Hematopoietic multipotent progenitor cell treated with erythropoietin and hydrocortisone succinate and interleukin-3 and kit ligand, for 6 days (in vitro differentiated cells): ENCODE results near the gene STK11IP.

Experiments
- DNase-seq: peaks from one replicate; pipeline ENCODE4 v3.0.0-alpha.2; 2015

STK11IP gene

DNA sequence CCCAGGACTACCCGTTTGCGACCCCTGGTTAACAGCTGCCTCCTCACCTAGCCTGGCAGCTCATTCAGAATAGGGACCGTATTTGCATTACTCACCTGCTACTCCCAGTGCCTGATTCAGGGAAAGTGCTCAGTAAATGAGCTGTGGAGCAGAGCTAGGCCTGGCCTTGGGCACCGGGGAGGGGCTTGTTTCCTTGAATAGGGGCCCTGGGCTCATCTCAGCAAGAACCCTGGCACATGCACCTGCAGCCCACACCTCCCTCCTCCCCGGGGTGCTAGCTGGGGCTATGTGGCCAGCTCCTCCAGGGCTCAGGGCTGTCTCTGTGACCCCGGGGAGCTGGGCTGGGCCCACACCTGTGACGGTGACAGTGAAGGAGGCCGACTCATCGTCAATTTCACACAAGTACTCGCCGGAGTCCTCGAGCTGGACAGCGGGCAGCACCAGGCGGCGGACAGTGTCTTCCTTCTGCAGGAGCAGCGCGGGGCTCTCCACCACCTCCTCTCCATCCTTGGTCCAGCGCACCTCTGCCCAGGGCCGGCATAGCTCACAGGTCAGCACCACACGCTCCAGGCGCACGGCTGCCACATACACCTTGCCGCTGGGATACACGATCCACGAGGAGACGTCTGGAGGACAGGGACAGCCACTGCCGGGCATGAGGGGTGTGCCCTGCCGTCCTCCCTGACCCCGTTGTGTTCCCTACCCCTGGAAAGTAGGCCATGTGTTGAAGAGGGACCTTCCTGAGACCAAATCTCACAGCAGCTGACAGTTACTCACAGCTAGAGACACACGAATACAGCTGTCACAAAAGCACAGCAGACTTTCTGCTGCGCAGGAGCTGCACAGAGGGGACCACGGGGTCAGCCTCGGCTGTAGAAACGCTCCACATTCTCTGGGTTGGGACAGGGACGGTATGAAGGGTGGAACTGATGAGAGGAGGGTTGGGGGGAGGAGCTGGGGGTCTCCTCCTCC lies 35.3 kb upstream of the STK11IP start:
- DNase-seq = no peak

DNA sequence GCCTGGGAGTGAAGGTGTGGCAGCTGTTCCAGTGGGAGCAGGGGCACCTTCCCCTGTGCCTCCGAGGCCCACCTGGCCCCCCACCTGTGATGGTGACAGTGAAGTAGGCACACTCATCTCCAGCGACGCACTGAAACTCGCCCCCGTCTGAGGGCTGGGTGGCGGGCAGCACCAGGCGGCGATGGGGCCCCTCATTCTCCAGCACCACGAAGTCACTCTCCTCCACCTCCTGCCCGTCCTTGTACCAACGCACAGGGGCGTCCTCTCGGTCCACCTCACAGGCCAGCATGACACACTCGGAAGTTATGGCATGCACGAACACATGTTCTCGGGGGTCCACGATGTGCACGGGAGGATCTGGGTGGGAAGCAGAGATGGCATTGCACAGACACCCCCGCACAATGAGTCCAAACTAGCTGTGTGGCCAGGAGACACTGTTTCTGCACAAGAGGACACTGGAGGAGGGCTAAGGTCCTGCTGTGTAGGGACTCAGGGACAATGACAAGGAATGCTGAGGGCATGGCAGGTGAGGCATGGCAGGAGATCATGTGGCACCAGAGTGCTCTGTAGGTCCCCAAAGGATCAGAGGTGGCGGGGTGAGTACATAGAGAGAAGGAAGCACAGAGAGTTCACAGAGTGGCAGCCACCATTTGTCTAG lies 34.3 kb upstream of the STK11IP start:
- DNase-seq = no peak

DNA sequence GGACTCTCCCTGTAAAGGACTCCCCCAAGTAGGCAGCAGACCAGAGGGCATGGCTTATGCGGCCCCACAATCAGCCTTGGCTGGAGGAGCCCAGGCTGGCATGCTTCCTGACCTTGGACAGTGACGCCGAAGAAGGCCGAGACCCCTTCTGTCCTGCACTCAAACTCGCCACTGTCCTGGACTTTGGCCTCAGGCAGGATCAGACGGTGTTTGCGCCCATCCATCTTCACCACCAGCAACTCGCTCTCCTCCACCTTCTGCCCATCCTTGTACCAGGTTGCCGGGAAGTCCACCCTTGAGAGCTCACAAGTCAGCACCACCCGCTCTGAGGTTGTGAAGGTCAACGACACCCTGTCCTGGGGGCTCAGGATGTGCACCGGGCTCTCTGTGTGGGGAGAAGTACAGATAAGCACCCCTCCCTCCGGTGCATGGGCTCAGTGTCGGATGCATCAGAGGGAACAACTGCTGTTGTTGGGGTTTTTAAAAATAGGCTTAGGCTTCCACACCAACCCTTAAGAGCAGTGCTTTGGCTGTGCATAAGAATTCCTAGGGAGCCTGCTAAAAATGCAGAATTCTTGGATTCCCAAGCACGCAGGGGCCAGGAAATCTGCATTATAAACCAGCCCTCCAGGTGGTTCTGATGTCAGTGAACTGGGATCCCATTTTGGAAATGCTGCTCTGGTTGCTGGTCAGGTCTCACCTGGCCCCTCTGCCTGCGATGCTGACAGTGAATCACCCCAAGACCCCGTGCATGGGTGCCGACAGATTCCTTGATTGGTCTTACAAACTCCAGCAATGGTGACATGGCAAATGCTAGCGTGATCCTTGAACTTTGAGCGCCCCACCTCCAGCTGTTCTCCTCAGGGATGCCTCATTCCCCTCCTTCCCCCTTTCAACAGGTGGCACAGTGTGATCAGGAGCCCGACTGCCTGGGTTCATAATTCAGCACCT lies 32.3 kb upstream of the STK11IP start:
- DNase-seq = no peak

DNA sequence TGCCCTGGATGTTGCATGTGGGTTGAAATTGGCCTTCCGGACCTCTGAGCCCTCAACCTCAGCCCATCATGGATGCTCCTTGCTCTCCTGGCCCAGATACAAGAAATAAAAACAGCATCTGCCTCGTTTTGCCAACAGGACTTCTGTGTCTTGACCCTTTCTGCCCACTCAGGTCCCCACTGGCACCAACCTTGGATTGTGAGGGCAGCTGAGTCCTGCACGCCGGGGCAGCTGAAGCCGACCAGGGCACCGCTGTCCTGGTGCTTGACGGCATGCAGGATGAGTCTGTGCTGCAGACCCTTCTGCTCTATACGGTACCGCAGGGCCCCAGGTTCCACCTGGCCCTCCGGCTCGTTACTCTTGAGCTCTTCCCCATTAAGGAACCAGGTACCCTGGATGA lies 31.0 kb upstream of the STK11IP start:
- DNase-seq = no peak

DNA sequence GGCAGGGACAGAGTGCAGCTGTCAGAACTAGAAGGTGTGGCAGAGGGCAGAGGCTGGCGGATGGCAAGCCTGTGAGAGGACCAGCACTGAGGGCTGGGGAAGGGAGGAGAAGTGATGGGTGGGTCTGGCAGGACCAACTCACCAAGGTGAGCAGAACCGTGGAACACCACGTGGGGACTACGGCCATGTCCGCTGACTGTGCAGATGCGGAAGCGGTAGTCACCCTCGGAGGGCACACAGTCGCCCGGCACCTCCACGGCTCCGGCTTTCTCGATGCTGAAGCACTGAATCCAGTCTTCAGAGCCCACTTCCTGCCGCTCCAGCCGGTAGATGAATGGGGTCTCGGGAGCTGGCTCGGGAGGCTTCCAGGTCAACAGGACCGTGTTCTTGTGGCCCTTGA lies 30.5 kb upstream of the STK11IP start:
- DNase-seq = no peak

DNA sequence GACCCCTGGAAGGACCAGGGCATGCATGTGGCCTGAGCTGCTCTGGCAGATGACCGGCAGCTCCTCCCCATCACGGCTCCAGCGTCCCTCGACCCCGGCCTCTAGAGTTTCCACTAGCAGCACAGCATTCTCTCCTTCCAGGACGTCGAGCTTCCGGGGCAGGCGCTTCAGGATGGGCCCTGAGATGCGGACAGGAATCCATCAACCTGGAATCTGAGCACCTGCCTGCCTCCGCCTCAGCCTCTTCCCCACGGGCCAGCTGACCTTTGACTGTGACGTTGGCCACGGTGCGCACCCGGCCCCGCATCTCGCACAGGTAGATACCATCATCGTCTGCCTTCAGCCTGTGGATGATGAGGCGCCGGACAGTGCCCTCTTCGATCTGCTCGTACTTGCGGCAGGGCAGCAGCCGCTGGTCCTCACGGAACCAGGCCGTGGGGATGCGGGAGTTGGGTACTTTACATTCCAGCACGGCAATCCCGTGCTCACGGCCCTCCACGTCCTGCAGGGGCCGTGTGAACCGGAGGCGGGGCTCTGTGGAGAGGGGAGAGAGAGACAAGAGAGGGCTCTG lies 29.8 kb upstream of the STK11IP start:
- DNase-seq = no peak

DNA sequence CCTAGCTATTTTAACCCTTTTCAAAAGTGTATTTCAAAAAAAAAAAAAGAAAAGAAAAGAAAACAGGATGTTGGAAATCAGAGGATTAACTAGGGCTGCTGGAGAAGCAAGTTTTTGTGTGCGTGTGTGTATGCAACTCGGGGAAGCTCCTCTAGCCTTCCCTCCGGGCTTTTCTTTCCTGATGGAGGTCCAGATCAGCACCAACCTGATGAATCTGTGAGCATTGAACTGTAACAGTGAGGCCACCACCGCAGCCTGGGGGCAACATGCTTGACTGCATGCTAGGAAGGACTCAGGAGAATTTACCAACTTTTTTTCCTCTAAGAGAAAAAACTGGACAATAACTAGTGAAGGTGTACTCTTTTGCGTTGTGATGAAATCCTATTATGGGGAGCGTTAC lies 28.6 kb upstream of the STK11IP start:
- no peak for DNase-seq

DNA sequence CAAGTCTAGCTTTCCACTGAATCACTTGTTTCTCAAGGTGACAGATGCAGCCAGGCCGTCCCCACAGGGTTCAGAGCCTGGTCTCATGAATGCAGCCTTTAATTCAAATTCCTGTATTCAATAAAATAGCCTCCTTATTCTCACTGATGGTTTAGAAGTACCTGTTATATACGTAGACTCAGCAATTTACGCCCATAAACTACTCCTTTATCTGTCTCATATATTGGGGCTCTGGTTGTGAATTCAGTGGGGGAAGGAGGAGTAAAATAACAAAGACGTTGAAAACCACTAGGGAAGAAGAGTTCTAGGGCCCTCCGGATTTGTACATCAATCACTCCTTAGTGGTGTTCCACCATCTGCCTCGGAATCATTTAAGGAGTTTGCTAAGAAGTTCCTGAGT lies 28.0 kb upstream of the STK11IP start:
- no peak for DNase-seq

DNA sequence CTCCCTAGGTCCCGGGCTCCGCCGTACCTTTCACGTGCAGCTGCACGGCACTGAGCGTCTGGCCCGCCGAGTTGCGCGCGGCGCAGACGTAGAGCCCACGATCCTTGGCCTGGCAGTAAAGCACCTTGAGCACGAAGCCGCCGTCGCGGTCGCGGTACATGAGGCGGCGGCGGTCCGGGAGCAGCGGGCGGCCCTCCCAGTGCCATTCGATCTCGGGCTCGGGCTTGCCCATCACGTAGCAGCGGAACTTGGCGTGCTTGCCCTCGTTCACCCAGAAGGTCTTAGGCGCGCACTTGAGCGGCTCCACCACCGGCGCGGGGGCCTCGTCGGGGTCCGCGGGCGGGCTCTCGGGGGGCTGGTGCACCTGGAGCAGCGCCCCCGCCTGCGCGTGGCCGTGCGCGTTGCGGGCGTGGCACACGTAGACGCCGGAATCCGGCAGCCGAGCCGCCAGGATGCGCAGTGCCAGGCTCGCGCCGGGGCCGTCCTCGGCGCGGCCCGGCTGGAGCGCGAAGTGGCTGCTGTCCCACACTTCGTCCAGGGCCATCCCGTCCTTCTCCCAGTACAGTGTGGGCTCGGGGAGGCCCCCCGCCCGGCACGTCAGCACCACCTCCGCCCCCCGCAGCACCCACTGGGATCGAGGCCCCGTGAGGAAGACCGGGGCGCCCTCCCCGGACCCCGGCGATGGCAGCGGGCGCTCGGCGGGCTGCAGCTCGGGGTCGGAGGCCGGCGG lies 27.3 kb upstream of the STK11IP start:
- DNase-seq = peak; percentile 40

DNA sequence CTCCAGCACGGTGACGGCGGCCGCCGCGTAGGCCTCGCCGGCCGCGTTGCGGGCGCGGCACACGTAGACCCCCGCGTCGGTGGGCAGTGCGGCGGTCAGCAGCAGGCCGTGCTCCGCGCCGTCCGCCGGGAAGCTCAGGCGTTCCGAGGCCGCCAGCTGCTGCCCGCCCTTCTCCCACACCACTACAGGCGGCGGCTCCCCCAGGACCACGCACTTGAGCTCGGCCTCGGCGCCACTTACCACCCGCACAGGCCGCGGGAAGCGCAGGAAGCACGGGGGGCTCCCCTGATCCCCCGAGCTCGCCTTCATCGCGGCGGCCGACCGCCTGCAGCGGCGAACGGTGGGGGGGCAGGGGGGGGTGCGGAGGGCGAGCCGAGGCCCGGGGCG lies 26.7 kb upstream of the STK11IP start:
- DNase-seq = no peak

DNA sequence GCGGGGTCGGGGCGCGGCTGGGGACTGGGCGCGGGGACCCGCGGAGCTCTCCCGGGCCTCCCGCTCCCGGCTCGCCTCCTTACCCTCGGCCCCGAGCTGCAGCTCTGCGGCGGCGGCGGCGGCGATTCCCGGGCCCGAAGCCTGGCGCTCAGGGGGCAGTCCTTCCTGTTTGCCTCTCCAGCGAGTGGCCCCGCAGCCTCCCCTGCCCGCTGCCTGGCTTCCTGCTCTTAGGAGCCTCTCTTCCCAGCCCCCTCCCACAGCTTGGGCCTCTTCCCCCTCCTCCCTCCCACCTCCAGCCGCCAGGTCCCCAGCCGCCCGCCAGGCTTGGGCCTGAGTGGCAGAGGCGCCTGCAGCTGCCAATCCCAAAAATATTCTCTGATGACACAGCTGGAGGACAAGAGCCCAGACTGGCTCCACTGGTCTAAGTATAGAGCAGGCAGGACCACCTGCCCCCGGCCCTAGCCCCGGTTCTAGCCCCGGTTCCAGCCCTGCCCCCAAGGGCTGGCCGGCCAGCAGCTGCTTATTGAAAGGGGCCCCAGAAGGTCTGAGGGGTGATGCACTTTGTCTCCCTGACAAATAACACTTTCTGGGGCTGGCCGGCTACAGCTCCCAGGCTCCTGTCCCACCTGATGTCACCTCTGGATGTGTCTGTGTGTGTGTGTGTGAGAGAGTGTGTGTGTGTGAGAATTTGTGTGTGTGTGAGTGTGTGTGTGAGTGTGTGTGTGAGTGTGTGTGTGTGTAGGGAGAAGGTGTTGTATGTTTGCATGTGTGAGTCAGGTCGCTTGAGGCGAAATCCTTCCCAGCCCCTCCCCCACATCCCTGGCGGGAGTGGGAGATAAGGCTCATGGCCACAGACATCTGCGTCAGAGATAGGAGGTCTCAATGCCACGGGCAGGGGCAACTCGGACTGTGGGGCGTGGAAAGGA lies 26.1 kb upstream of the STK11IP start, which contains the start of gene OBSL1:
Gene OBSL1, minus strand, starts transcription at position 229 of the 926 bp plus-strand sequence. CDS start 307 bp downstream, outside the sequence.
- peak; percentile 78 for DNase-seq

DNA sequence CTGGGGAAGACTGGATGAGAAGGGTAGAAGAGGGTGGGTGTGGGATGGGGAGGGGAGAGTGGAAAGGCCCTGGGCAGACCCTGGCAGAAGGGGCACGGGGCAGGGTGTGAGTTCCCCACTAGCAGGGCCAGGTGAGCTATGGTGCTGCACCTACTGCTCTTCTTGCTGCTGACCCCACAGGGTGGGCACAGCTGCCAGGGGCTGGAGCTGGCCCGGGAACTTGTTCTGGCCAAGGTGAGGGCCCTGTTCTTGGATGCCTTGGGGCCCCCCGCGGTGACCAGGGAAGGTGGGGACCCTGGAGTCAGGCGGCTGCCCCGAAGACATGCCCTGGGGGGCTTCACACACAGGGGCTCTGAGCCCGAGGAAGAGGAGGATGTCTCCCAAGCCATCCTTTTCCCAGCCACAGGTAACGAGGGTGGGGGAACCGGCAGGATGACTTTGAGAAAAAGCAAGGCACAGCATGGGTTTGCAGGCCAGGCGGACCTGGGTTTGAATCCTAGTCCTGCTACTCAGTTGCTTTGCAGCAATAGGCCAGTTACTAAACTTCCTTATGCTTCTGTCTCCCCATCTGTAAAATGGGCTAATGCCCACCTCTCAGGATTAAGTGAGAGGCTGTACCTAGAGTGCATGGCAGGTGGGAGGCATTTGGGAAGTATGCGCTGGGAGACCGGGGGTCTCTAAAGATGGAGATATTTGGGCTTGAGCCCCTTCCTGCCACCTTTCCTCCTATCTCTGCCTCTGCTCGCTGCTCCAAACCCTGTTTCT lies 25.2 kb upstream of the STK11IP start, which contains the start of gene INHA:
Gene INHA, plus strand, starts transcription at position 74 of the 765 bp plus-strand sequence. Its CDS starts 65 bp downstream, at position 139.
- no peak for DNase-seq

DNA sequence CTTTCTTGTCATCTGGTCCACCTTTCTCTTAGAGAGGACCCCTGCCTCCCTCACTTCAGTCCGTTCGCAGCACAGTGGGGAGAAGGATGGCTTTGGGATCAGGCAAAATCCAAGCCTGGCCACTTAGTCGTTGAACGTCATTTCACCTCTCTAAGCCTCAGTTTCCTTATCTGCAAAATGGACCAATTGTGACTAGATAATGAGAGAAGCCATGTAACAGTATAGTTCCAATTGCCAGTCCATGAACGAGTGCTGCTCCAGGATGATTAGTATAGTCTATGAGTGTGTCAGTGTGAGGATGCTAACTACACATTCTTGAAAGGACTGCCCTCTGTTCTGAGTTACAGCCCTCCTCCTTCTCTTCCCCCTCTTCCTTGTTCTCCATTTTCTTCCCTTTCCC lies 24.5 kb upstream of the STK11IP start:
- DNase-seq = no peak

DNA sequence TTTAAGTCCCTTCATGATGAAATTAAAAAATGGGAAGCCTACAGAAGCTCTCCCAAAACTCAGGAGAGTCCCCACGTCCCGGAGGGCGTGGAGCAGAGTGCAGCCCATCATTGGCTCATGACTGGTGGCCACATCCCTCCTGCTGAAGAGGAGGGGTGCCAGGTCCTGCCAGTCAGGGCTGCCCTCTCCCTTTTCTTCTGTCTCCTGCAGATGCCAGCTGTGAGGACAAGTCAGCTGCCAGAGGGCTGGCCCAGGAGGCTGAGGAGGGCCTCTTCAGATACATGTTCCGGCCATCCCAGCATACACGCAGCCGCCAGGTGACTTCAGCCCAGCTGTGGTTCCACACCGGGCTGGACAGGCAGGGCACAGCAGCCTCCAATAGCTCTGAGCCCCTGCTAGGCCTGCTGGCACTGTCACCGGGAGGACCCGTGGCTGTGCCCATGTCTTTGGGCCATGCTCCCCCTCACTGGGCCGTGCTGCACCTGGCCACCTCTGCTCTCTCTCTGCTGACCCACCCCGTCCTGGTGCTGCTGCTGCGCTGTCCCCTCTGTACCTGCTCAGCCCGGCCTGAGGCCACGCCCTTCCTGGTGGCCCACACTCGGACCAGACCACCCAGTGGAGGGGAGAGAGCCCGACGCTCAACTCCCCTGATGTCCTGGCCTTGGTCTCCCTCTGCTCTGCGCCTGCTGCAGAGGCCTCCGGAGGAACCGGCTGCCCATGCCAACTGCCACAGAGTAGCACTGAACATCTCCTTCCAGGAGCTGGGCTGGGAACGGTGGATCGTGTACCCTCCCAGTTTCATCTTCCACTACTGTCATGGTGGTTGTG lies 23.0 kb upstream of the STK11IP start:
- no peak for DNase-seq

DNA sequence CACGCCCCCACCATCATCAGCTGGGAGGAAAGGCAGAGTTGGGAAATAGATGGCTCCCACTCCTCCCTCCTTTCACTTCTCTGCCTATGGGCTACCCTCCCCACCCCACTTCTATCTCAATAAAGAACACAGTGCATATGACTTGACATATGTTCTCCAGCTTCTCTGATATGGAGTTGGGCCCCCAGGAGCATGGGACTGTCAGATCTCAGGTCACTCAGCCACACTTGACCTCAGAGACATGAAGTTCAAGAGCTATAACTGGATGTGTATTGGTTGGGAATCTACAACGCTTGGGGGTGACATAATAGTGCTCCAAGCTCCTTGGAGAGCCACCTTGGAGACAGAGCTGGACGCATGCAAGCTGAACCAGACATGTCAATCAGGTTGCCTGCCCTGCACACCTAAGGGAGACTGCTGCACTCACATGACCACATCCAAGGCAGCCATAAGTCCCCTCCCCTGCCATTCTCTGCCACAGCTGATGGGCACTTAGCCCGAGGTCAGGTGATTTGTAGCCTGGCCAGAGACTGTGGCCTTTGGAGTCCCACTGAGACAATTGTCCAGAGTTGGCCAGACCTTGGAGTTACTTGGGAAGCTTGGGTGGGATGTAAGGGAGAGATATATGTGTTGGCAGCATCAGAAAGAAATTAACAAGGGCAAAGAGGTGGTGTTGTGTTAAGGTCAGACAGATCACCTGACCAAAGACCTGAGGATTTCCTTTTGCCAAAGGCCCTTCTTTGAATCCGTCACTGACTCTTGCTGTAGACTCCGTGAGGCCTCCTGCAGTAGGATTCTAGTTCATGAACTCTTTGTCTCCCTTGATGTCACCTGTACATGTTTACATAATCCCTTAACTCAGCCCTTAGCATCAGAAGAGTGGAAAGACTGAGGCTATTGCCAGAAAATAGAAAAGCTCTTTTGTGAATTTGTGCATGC lies 21.8 kb upstream of the STK11IP start:
- DNase-seq = no peak

DNA sequence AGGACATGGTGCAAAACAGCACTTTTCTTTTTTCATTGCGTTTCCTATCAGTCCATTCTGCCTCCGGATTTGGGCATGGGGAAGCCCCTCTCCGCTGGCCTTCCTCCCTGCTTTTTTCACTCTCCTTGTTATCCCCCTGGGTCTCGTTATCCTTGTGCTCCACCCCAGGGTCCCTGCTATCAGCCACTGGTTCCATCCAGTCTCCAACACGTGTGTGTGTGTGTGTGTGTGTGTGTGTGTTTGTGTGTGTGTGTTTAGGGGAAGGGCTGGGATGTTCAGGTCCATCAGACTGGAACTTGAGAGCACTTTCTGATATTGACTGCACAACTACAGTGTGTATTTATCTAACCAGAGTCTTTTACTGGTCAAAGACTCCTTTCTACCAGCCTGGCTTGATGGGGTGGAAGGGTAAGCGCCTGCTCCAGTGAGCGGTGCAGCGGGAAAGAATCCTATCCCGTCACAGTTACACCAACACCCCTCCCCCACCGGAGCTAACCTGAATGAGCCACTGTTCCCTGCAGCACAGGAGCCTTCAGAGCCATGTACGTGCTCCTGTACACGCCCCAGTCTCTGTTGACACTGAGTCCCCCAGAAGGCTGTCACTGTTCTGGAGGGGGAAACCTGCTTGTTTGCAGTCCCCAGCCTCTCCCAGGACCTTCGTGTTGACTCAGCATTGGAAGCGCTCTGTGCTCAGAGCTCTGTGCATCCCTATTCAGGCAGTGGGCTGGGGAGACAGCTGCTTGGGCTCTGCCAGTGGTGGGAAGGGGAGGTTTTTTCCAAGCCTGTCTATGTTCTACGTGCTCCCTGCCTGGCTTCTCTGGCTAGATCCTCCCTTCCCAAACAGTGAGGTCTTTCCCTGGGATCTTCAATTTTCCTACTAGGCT lies 20.9 kb upstream of the STK11IP start:
- DNase-seq = no peak
